ENCODE results near the gene MAD1L1.
"Not testable (repeated sequence)": the region's sequence is repeated elsewhere in the genome, so short reads cannot be mapped to it uniquely, and the experiment has no call there.

Gene MAD1L1

DNA sequence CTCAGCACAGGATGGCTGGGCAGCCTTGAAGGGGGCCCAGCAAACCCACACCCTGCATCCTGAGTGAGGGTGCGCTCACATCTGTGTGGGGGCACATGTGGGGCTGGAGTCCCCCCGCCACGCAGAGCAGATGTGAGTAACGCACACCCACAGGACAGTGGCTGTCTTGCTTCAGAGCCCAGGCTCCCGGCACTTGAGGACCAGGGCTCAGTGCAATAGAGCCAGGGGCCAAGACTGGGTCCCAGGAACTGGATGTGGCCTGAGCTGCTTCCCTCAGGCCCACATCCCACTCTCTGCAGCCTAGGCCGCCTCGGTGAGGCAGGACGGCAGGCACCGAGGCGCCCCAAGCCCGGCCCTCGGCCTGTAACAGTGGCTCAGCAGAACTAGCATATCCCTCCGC is 159.9 kb downstream of the MAD1L1 start:
- in situ Hi-C loops (cut with MboI; ENCODE audit: low sequenced_read_pairs) = no loop called here

DNA sequence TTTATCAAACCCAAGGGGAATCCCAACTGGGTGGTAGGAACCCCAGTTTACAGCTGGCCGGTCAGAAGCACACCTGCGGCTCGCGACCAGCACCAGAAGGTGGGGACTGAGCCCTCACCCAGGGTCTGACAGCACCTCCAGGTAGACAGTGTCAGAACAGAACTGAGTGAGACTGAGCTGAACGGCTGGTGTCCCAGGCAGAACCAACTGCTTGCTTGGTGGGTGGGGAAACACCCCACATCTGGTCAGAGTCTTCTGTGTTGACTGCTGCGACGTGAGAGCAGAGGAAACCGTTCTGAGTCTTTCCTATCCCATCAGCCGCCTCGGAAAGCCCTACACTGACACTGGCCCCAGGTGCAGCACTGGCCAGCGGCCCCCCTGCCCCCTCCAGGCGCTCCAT is 160.7 kb downstream of the MAD1L1 start:
- in situ Hi-C loops (cut with MboI; ENCODE audit: low sequenced_read_pairs) = no loop called here

DNA sequence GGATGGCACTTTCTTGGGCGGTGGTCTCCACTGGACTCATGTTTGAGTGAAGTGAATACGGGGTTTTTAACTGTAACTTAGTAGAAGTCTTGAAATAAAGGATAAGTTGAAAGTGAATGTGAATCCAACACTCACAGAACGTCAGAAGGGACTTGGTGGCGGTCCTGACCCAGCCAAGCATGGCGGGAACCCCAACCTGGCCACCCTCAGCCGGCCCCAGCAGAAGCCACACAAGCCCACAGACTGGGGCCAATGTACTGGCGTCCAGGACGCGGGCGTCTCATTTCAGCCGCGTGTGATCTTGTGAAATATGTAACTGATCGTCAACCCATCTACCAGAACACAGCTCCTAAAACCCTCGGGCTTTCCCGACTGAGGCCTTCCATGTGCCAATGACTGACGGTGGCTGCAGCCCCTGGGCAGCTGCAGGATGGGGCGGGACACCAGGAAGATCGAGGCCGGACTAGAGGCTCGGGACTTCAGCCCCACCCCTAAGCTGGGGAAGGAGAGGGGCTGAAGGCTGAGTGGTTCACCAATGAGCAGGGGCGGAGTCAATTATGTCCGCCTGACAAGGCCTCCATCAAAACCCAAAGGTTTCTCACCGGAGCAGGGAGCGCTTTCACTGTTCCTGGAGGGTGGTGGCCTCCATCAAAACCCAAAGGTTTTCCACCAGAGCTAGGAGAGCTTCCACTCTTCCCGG is 161.5 kb downstream of the MAD1L1 start:
- in situ Hi-C loops (cut with MboI; ENCODE audit: low sequenced_read_pairs) = no loop called here

DNA sequence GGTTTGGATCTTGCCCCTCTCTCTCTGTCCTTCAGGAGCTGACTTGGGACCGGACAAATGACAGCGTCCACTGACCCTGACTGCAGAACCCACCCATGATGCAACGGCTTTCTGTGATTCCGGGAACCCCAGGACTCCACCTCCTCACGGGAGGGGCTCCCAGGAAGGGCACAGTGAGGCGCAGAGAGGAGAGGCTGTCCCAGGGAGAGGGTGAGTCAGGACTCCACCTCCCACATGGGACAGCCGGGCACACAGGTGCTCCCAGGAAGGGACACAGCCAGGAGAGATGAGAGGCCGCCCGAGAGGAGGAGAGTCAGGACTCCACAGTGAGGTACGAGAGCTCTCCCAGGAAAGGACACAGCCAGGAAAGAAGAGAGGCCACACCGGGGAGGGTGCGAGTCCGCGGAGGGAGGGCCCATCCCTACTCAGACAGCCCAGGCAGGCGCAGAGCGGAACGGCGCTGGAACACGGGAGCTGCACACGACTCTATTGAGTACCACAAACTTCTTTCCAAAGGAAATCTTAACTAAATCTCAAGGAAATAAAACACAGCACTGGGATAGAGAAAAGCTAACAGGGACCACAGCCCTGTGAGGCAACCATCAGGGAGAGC is 162.5 kb downstream of the MAD1L1 start:
- in situ Hi-C loops (cut with MboI; ENCODE audit: low sequenced_read_pairs) = no loop called here

DNA sequence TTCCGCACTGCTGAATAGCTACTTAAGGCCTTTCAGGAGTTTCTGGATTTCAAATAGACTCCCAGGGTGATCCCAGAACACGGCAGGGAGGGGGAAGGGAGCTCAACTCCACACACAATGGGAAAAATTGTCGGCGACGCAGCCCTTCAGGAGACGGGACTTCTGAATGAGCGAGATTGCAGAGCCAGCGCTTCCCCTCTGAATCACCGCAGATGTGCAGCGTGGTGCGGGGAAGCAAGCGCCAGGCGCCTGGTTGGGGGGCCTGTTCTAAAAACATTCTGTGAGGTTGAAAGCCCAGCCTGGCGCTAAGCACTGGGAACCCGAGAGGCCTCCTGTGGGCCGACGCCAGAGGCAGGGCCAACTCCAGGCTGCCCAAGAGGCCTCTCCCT is 163.3 kb downstream of the MAD1L1 start:
- in situ Hi-C loops (cut with MboI; ENCODE audit: low sequenced_read_pairs) = no loop called here

DNA sequence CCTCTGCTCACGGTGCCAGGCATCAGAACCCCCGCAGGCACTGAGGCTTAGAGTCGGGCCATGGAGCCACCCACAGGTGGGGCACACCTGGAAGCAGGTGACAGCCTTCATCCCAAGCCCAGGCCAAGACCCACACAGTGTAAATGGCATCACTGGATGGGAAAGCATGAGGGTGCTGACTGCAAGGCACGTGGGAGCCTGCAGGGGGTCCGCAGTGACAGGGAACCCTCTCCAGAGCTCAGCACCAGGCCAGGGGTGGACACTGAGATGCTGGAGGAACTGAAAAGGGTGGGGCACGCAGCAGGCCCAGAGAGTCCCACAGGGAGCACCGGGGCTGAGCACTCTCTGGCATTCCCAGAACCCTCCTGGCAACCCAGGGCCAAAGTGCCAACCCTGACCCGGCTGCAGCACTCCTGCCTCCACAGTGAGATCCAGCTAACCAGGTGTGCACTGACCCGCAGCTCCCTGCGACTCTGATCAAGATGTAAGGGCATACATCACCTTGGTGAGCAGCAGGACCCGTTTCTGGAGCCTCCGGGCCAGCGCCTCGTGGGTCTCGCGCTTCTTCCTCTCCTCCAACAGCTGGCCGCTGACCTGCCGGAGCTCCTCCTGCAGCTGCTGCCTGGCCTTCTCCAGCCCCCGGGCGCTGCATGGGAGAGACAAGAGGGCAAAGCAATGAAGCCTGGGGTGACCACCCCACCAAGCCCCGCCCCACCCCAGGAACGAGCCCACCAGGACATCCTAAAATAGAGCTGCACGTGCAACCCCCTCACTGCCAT is 163.9 kb downstream of the MAD1L1 start:
- in situ Hi-C loops (cut with MboI; ENCODE audit: low sequenced_read_pairs) = no loop called here

DNA sequence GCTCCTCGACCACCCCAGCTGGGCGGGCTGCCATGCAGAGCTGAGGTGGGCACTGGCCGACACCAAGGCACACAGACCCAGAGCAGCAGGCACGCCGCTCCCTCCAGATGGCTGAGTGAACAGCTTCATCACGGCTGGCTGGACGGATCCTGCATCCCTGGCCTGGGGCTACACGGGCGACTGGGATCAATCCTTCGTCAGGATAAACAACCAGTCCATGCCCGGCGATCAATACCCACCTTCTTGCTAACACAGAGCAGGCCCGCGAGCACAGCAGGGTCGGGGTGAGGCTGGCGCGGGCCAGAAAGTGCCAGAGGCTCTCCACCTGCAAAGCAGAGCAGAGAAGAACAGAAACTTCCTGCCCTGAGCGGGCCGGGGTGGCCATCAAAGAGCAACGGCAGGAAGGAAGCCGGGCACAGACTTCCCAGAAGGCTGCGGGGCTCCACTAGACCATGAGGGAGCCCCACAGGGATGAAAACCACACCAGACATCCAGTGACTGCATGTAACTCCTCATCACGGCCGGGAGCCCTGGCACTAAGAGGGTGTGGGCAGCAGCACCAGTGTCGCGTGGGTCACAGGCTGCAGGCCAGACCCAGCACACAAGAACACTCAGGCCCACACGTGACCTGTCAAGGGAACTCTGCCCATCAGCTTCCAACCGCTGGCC is 166.4 kb downstream of the MAD1L1 start:
- in situ Hi-C loops (cut with MboI; ENCODE audit: low sequenced_read_pairs) = no loop called here

DNA sequence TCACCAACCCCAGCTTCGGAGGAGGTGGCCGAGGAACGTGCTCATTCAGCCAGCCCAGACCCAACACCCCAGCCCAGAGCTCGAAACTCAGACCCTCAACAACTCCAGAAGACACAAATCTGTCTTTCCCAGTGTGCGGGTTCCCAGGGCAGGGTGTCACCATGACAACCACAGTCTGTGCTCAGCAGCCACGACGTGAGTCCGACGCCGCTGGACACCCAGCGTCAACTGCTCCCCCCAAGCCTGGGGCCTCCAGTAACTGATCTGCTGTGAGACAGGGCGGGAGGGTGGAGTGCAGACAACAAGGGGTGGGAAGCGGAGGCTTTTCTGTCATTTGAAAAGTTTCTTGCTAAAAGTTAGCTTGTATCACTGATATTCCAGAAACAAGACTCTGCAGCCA is 167.2 kb downstream of the MAD1L1 start:
- in situ Hi-C loops (cut with MboI; ENCODE audit: low sequenced_read_pairs) = no loop called here

DNA sequence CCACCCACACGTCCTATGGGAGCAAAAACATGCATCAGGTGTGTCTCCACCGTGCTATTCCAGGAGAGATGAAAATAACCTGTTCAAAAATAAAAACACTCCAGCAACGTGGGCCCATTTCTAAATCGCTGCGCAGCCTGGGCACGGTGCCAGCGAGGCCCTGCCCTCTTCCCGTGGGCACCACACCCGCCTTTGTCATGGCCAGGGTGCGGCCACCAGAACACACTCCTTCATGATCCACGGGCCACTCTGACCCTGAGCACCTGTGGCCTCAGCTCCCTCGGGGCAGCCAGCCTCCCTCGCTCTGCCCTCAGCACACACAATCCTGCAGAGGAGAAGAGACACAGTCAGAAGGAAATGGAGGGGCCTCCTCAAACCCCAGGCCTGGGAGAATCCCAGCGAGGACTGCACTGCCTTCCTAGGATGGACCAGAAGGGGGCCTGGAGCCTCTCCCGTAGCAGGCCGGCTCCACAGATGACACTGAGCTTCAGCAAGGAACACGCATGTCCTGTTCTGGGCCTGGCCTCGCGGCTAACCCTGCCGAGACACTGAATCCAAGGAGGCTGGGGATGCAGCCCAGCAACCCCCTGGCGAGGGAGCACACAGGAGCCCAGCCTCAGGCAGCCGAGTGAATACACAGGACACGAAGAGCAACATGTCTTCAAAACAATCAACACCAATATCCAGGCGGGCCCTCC is 169.0 kb downstream of the MAD1L1 start:
- in situ Hi-C loops (cut with MboI; ENCODE audit: low sequenced_read_pairs) = no loop called here

DNA sequence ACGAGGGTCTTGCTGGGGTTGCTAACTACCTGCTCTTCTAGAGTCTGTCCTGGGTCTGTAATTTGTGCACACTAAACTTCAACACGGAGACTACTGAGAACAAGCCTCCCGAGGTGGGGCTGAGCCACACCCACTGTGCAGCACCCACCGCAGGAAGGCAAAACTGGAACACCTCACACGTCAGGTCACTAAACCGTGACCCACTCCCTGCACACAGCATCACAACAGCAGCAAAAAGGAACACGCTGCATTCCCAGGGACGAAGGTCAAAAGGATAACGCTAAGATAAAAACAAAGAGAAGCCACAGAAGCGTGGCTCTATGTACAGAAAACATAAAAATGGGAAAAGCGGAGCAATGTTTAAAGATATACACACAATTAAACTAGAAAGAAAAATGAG is 170.1 kb downstream of the MAD1L1 start:
- in situ Hi-C loops (cut with MboI; ENCODE audit: low sequenced_read_pairs) = no loop called here

DNA sequence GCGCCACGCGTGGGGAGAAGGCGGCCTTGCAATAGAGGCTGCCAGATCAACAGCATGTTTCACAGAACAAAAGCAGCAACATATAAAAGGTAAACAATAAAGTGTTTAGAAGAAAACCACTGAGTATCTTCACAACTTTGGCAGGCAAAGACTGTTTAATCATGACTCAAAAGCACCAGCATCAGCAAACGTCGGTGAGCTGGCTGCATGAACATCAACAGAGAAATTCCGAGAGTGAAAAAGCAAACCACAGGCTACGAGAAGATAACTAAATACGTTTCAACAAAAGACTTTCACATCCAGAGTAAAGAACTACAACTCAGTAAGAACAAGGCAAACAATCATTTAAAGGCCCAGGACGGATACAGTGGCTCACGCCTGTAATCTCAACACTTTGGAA is 172.0 kb downstream of the MAD1L1 start:
- in situ Hi-C loops (cut with MboI; ENCODE audit: low sequenced_read_pairs) = no loop called here

DNA sequence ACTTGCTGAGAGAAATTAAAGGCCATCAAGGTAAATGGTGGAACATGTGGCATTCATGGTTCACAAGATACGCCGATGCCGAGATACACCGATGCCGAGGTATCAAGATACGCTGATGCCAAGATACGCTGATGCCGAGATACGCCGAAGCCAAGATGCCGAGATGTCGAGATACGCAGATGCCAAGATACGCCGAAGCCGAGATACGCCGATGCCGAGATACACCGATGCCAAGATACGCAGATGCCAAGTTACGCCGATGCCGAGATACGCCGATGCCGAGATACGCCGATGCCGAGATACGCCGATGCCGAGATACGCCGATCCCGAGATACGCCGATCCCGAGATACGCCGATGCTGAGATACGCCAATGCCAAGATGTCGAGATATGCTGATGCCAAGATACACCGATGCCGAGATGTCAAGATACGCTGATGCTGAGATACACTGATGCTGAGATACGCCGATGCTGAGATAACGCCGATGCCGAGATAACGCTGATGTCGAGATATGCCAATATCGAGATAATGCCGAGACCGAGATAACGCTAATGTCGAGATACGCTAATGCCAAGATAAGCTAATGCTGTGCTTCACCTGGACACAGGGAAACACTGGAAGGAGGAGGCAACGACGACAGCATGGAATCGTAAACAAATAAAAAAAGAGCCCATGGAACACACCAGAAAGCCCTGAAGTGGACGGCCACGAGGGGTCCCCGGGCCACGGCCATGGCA is 172.6 kb downstream of the MAD1L1 start:
- in situ Hi-C loops (cut with MboI; ENCODE audit: low sequenced_read_pairs) = no loop called here

DNA sequence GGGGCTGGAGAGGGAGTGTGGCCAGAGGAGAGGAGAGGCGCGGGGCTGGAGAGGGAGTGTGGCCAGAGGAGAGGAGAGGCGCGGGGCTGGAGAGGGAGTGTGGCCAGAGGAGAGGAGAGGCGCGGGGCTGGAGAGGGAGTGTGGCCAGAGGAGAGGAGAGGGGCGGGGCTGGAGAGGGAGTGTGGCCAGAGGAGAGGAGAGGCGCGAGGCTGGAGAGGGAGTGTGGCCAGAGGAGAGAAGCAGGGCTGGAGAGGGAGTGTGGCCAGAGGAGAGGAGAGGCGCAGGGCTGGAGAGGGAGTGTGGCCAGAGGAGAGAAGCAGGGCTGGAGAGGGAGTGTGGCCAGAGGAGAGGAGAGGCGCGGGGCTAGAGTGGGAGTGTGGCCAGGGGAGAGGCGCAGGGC is 174.5 kb downstream of the MAD1L1 start:
- in situ Hi-C loops (cut with MboI; ENCODE audit: low sequenced_read_pairs) = not testable (repeated sequence)

DNA sequence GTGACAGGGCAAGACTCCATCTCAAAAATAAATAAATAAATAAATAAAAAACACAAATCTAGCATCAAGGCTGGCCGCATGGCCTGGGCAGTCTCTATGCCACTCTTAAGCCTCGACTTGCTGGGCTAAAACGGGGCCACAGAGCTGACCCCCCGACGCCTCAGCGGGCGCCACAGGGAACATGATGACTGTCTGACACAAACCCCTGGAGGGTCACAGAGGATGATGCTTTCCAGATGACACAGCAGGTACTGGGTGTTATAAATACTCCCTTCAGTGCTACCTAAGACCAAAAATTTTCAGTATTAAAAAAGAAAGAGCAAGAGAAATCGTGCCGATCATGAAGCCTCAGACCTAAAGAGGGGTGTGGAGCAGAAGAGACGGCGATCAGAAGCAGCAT is 176.8 kb downstream of the MAD1L1 start:
- in situ Hi-C loops (cut with MboI; ENCODE audit: low sequenced_read_pairs) = no loop called here

DNA sequence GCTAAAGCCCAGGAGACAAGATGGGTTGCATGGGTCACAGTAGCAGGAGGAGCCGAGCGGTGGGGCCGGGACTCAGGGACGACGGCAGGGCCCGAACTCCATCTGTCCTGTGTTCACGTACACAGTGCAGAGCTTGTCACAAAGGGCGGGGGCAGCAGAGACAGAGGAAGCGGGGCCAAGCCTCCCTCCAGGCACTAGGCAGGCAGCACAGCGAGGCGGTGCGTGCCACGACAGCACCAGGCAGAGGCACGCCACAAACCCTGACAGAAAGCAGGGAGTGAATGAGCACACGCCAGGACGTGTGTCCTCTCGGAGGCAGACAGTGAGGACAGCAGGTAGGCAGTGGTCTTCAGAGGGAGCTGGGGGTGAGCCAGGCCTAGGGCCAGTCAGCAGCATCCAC is 177.8 kb downstream of the MAD1L1 start:
- in situ Hi-C loops (cut with MboI; ENCODE audit: low sequenced_read_pairs) = no loop called here

DNA sequence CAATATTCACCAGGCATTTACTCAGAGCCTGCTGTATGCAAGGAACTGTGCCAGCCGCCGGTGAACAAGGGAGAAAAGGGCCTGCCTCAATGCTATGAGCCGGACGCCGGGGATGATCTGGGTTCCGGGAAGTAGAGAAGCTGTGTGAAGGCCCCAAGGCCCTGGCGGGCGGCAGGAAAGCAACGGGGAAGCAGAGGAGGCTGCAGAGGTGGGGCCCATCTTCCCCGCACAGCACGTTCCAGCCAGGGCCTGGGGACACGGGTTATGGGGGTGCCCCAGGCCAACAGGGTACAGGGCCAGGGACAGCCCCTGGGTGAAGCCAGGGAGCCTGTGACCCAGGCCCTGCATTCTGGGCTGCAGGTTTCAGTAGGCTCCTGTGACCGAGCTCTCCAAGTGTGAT is 179.3 kb downstream of the MAD1L1 start:
- in situ Hi-C loops (cut with MboI; ENCODE audit: low sequenced_read_pairs) = no loop called here

DNA sequence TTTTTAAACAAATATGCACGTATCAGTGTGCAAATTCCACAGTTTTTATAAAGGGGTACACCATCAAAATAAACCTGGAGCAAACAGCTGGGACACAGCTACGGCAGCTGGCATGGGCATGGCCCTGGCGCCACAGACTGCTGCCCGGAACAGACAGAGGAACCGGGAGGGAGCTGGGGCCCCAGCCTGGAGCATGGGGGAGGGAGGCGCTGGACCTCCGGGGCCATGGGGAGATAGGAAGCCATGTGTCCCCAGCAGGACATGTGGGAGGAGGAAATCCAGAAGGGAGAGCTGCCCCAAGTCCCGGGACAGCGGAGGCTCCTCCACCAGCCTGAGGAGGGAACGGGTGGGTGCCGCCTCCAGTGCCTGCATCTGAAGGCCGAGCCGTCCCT is 180.1 kb downstream of the MAD1L1 start:
- in situ Hi-C loops (cut with MboI; ENCODE audit: low sequenced_read_pairs) = no loop called here

DNA sequence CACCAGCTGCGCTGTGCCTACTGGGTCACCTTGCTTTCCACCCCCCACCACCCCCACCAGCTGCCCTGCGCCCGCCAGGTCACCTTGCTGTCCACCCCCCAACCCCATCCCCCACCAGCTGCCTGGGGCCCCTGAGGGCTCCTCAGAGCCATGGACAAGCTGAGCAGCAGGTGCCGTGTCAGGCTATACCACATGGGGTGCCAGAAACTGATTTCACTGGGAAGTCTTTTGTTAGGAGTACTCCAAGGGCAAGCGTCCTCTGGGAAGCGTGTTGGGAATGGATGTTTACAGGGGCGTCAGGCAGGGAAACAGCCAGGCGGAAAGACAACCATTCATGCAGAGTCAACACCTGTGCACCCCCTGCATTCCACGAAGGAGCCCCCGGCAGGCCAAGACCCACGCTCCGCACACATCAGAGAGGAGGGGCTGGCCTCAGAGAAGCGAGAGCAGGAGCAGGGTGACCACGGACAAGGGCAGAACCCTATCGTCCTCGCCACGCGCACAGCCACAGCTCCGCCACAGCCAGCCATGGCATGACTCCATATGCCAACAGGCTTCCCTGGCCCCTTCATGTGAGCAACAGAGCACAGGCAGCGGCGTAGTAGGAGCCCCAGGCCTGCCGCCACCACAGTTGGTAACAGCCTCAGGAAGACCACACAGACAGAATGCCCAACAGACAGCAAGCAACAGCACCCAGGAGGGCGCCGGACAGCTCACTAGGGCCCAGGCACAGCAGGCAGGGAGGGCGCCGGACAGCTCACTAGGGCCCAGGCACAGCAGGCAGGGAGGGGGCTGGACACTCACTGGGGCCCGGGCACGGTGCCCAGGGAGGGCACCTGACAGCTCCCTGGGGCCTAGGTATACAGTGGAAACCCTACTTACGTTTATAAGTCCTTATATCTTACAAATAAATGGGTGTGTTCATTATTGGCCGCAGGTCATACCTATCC is 180.8 kb downstream of the MAD1L1 start:
- in situ Hi-C loops (cut with MboI; ENCODE audit: low sequenced_read_pairs) = no loop called here

DNA sequence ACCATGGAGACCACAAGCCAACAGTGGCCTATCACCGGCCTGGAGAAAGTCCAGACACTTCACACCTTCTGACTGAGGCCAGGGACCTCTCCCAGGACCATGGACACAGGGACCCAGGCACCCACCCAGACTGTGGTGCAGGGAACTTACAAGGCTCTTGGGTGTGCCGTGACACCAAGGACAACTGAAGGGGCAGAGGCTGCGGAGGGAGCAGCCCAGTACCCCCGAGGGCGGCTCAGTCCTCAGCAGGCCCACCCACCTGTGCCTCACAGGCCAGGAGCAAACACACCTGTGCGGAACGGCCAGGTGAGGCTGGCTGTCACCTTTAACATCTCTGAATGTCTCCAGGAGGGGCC is 182.3 kb downstream of the MAD1L1 start:
- in situ Hi-C loops (cut with MboI; ENCODE audit: low sequenced_read_pairs) = no loop called here

All from HL-60/S4 treated with retinoic acid at 250 ng/mL for 4 days and 3 days (cell line).